GM21737 (cell line): ENCODE measurements around the gene SEMA3D.

ENCODE experiments used
- ATAC-seq: cut with Tn5 transposase; IDR thresholded peaks from one replicate; pipeline ENCODE4 v1.9.1; 2021; ENCODE audit warnings: mild to moderate bottlenecking, moderate library complexity; ENCODE audit not compliant: unreplicated experiment

Gene SEMA3D

DNA sequence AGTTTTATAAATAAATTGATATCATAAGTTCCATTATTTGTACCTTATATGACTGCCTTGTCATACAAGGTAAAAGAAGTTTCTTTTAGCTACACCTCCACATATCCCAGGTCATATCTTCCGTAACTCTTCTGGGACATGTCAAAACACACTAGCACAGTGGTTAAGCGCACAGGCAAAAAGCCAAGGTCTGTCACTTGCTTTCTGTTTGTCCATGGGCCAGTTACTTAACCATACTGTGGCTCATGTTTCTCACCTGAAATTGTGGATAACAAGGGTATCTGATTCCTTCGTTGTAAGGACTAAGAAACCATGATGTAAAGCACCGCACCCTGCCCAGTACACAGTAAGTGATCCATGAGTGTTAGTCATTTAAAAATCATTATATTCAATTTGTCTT is 56.2 kb downstream of the SEMA3D start:
- ATAC-seq: no peak

GRCh38 chr7:85126383-85126782 is 60.5 kb downstream of the SEMA3D start:
- ATAC-seq: no peak

GRCh38 chr7:85125651-85126131 is 61.2 kb downstream of the SEMA3D start:
- ATAC-seq: no peak

DNA sequence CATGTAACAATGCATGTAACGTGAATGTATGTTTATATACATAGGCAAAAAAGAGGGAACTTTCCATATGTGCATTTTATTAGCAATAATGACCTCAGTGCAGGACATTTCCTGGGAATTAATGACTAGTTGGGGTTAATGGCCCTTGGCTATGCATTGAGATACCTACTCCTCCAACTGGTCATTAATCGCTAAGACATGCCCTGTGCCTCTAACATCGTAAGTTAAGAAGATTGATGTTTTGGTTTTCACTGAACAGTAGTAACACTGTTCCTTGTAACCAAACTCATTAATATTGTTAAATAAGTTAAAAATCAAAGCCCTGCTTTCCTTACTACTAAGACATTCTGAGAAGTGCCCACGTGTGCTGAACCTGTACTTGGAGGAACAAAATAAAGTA is 61.7 kb downstream of the SEMA3D start:
- ATAC-seq: no peak

GRCh38 chr7:85119934-85120333 is 66.9 kb downstream of the SEMA3D start:
- ATAC-seq: no peak

DNA sequence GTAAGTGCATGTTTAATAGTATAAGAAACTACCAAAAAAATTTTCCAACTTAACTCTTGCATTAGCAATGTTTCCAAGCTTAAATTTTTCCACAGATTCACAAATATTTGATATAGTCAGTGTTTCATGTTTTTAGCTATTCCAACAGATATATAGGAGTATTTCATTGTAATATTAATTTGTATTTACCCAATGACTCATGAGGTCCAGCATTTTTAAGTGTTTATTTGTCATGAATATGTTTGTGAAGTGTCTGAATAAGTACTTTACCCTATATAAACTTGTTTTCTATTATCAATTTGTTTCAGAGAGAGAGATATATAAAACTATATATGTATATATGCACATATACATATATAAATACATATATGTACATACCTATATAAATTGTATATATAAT is 71.0 kb downstream of the SEMA3D start:
- ATAC-seq: no peak

DNA sequence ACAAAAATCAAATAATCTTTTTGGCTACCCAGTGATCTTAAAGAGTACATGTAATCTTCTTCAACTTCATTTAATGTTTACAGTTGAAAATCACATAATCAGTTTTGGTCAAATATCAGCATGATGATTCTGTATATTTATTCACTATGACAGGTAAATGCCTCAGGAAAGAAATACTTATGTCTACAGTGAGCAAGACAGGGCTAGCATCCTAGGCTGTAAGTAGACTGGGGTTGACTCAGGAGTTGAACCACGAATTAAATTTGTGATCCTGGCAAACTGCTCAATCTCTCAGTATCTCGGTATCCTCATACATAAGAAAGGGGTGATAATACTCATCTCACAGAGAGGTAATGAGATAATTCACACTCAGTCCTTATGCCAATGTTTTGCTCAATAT is 71.8 kb downstream of the SEMA3D start:
- ATAC-seq: no peak

- ATAC-seq: no peak
Measured at GRCh38 chr7:85114342-85114741, 72.5 kb downstream of the SEMA3D start.

- ATAC-seq: no peak
Measured at GRCh38 chr7:85111761-85112160, 75.1 kb downstream of the SEMA3D start.

GRCh38 chr7:85106719-85107118 is 80.1 kb downstream of the SEMA3D start:
- no peak for ATAC-seq

DNA sequence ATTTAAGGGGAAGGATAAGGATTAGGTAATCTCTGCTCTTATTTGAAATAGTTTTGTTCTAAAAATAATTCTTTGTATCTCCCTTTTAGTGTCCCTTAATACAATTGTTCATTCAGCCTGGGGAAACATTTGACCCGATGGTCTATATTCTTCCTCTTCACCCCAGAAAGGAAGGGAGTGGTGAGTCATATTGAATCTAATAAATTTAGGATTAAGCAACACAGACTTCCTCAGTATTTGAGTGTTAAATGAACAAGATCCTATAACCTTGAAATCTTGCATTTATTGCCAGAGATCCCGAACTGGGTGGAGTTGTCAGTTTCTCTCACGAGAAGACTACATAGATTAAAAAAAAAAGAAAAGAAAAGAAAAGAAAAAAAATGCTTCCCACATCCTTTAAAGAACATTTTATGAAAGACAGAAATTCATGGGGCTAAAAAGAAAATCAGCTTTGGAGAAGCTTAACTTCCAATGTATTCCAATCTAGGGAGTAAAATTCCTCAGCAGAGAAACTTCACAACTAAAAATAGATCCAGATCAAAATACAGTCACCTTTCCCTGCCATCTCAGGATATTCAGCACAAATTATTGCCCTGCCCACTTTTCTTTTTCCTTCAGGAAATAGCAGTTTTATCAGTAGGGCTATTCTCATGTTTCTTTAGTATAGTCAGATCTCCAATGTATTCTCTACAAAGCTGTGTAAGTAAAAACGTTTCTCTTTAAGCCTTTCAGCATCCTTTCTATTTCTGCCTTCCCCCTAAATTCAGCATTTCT is 82.2 kb downstream of the SEMA3D start:
- no peak for ATAC-seq

- ATAC-seq: no peak
Measured at GRCh38 chr7:85103962-85104361, 82.9 kb downstream of the SEMA3D start.

- ATAC-seq: no peak
Measured at GRCh38 chr7:85103357-85103756, 83.5 kb downstream of the SEMA3D start.

- ATAC-seq: no peak
Measured at GRCh38 chr7:85102813-85103350, 84.0 kb downstream of the SEMA3D start.

DNA sequence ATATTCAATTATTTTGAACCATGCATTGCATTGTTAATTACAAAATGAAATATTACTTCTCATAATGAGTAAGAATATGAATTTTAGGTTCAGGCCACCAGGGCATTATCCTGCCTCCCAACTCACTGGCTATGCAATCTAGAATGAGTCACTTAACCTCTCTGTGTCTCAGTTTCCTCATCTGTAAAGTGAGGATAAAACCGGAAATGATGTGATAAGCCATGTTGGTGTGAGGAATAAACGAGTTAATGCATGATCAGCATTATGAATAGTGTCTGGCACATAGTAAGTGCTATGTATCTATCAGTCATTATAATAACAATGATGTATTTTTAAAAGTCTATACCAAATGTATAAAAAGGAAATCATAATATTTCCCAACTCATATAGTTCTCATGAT is 85.5 kb downstream of the SEMA3D start:
- no peak for ATAC-seq

GRCh38 chr7:85097844-85098243 is 89.0 kb downstream of the SEMA3D start:
- no peak for ATAC-seq

- ATAC-seq: no peak
Measured at GRCh38 chr7:85095806-85096205, 91.0 kb downstream of the SEMA3D start.

DNA sequence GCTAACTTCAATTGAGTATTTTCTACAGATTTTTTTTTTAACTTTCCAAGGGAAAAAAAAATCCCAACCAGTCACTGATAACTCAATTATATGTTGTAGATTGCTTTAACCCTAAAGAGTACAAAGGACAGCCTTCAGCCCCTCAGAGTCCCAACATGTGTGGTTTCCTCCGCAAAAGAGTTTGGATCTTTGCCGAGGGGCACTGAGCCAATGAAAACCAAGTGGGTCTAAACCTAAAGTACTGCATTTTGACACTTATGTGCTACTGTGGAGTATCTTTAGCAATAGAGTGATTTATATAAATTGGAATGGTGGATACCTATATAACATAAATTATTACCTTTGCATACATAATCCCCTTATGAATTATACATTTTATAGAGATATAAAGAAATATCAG is 91.5 kb downstream of the SEMA3D start:
- no peak for ATAC-seq

DNA sequence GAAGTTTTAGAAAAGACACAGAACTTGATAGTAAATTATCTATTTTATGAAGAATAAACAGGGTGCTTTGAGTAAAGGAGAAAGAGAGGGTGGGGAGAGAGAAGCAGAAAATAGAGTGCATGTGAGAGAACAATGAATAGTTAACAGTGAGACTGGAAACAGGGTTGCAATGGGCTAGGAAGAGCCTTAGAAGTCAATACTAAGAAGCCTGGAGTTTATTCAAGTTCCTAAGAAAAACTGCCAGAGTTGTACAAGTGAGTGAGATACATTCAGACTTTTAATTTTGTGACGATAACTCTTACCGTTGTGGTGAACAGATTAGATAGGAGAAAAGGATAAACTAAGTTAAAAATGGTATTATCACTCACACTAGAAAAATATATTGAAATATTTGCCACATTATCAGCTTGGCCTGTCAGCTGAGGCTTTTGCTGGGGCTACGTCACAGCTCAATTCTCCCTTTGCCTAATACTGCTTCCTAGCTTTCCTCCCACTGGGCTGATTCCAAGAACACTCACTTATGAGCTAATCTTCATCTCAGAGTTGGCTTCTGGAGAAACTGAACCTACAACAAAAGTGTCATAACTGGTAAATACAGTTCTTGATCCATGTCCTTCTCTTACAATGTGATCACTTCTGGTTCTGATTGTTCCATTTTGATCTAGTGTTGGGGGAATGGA is 92.7 kb downstream of the SEMA3D start:
- no peak for ATAC-seq

DNA sequence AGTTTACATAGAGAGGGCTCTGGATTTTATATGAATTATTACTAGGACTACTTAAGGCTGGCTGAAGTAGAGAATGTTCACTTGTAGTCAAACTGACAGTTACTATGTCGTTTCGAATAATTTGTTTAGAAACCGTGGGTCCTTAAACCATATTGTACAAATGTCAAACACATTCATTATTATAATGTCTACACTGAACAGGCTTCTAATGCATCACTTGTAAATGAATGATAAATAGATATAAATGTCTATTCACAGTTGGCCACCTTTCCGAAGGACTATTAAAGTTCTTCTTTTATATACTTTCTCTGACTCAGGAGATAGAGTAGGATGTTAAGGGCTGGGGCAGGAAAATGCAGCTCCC is 95.3 kb downstream of the SEMA3D start:
- no peak for ATAC-seq

DNA sequence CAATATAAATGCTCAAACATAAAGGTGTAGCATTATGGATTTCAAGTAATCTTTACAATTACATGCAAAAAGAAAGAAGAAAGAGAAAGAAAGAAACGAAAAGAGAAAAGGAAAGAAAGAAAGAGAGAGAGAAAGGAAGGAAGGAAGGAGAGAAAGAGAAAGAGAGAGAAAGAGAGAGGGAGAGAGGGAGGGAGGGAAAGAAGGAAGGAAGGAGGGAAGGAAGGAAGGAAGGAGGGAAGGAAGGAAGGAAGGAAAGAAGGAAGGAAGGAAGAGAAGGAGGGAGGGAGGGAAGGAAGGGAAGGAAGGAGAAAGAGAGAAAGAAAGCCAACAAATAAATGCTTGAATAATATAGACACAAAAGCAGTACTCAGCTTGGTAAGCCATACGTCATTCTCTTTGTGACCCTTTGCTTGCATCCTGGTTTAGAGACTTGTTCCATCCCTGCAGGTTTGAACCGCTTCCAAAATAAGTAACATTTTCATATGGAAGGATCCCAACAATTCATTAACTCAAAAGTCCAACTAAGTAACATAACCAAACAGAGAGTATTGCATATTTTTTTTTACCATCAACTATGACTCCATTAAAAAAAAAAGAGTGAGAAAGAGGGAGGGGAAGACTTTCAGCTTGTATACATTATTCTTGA is 95.8 kb downstream of the SEMA3D start:
- ATAC-seq: no peak

DNA sequence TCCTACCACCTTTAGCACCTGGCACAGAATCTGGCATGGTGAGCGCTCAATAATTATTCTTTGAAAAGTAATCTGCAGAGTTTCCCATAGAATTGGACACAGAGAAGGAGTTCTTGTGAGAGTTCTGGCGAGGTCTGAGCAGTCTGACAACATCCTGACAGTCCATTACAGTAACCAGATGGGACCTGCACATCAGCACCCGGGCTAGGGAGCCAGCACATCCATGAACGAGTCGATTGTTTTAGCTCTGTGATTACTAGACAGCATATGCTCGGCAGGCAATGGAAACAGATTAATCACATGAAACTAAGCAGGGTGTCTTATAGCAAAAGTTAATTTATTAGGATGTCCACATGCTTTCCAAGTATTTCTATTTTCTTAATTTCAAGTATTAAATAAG is 96.7 kb downstream of the SEMA3D start:
- ATAC-seq: no peak
